Measurements from ENCODE around the gene MYO1D. TPM values are rescaled to one million over a fixed set of nuclear protein-coding genes. Genes with fewer than 3 reads are reported as not detected.
"Not testable (repeated sequence)": the region's sequence is repeated elsewhere in the genome, so short reads cannot be mapped to it uniquely, and the experiment has no call there.

Gene MYO1D
- polyA plus RNA-seq, 5 donors, result 19.8 to 26.5 (median 25.0) TPM

- no peak for DNase-seq
These were observed 184.7 kb downstream of the MYO1D start for GRCh38 chr17:32692179-32692578.

- DNase-seq, result no peak
These were observed 187.6 kb downstream of the MYO1D start for GRCh38 chr17:32689348-32689747.

GRCh38 chr17:32688221-32688620, 188.7 kb downstream of the MYO1D start:
- no peak for DNase-seq

- no peak for DNase-seq
These were observed 192.6 kb downstream of the MYO1D start for GRCh38 chr17:32684087-32684958.

- DNase-seq, result no peak
These were observed 203.0 kb downstream of the MYO1D start for GRCh38 chr17:32673964-32674363.

- DNase-seq, result peak; percentile 67 to 72
These were observed 204.2 kb downstream of the MYO1D start for GRCh38 chr17:32672711-32673110.

GRCh38 chr17:32671896-32672295, 205.0 kb downstream of the MYO1D start:
- peak; percentile 36 to 40 for DNase-seq

GRCh38 chr17:32664936-32665583, 211.9 kb downstream of the MYO1D start:
- no peak for DNase-seq

- DNase-seq, result no peak
These were observed 216.4 kb downstream of the MYO1D start for GRCh38 chr17:32660496-32660985.

- peak; percentile 45 to 47 for DNase-seq
These were observed 217.5 kb downstream of the MYO1D start for GRCh38 chr17:32659419-32659842.

GRCh38 chr17:32658470-32659418, 218.2 kb downstream of the MYO1D start:
- DNase-seq, result no peak

GRCh38 chr17:32656886-32657285, 220.0 kb downstream of the MYO1D start:
- no peak for DNase-seq

- DNase-seq, result no peak
These were observed 222.6 kb downstream of the MYO1D start for GRCh38 chr17:32654324-32654723.

- DNase-seq, result no peak
These were observed 225.8 kb downstream of the MYO1D start for GRCh38 chr17:32651084-32651483.

GRCh38 chr17:32648450-32648849, 228.5 kb downstream of the MYO1D start:
- DNase-seq, result no peak

- DNase-seq, result no peak
These were observed 230.0 kb downstream of the MYO1D start for GRCh38 chr17:32646941-32647340.

- DNase-seq, result not testable (repeated sequence)
These were observed 235.4 kb downstream of the MYO1D start for GRCh38 chr17:32641514-32641913.

GRCh38 chr17:32636598-32637218, 240.2 kb downstream of the MYO1D start:
- no peak for DNase-seq

GRCh38 chr17:32634167-32634566, 242.8 kb downstream of the MYO1D start:
- no peak for DNase-seq

- DNase-seq, result no peak
These were observed 245.4 kb downstream of the MYO1D start for GRCh38 chr17:32631341-32632096.
